ENCODE results near the gene KIF5A. TPM values are rescaled to one million over a fixed set of nuclear protein-coding genes. Genes with fewer than 3 reads are reported as not detected.

Gene KIF5A
- total RNA-seq, 1 donor from 2014 or later: 1.8 TPM

DNA sequence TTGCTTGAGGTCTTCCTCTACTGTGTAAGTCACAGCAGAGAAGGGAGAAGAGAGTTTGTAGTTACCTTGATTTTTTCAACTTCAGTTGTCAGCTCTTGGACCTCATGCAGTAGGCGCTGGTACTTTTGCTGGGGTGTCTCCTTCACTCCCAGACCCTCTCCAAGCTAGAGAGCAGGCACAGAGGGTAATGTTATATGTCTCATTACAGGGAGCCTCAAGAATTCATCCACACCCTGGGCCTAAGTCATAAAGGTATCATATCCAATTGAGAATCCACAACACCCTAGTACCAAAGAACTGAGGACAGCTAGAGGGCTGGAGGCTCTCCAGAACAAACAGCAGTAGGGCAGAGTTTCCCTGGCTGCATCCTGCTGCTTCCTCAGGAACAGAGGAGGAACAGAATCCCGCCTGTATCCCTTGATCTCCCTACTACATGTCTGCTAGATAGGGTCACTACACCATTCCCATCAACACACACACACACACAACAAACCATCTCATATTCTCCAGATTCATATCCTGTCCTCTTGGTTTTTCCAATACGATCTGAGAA is 14.8 kb upstream of the KIF5A start:
- H3K36me3 Mint-ChIP-seq (ENCODE audit: low read depth): peaks cover 48% of the 10 kb centered on the region
- H3K9me3 Mint-ChIP-seq: no peaks in the 10 kb centered on the region
- H3K4me3 Mint-ChIP-seq: no peak overlapping the region
- DNase-seq: no peak
- H3K27me3 Mint-ChIP-seq: no peaks in the 10 kb centered on the region
- H3K27ac Mint-ChIP-seq: no peak overlapping the region
- intact Hi-C loops (cut with micrococcal nuclease): no loop called here
- H3K4me1 Mint-ChIP-seq: peaks cover 2% of the 10 kb centered on the region

- Mint-ChIP-seq H3K27ac (no peak overlapping the region), H3K9me3 (no peaks in the 10 kb centered on the region), H3K4me3 (no peak overlapping the region), H3K36me3 (ENCODE audit: low read depth) (peaks cover 46% of the 10 kb centered on the region), H3K4me1 (peaks cover 2% of the 10 kb centered on the region), H3K27me3 (no peaks in the 10 kb centered on the region)
- intact Hi-C loops (cut with micrococcal nuclease): no loop called here
- no peak for DNase-seq
Measured at GRCh38 chr12:57535764-57536596, 13.9 kb upstream of the KIF5A start.

DNA sequence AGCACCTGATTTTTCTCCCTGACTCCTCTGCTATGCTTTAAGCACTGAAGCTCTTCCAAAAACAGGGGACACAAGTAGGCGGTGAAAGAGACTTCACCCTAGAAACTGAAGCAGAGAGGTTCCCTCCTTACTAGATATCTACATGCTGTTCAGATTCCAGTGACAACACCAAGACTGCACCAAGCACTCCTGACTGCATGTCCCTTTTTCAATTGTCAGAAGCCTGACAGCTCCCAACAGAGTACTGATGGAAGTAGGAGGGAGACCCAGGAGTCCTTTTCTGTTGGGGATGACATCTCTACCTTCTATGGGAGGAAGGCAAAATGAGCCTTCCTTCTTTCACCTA is 13.3 kb upstream of the KIF5A start:
- no peaks in the 10 kb centered on the region for H3K27me3 Mint-ChIP-seq
- no peaks in the 10 kb centered on the region for H3K9me3 Mint-ChIP-seq

DNA sequence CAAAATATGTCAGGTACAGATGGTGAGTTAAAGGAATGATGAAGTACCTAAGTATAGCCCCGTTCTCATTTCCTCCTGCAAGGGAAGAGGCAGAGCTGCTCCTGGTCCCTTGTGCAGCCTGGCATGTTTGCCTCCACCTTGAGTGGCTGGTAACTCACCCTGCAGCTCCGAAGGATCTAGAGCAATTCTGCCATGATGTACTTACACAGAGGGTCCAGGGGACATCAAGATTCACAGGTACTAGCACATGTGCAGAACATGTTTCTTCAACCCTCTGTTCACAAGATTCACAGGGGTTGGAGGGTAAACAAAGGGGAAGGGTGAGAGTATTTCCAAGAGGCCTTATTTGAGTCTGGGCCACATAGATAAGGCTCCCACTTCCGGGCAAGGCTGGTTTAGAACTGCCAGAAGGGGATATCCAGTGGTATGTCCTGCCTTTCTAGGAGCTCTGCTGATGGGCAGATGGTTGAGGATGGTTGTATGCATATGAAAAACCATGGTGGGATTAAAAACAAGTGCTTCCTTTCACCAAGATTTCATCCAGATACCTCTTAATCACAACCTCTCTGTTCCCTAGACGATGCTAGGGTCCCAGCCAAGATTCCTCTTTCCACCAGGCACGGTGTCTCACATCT is 10.6 kb upstream of the KIF5A start:
- peaks cover 30% of the 10 kb centered on the region for H3K36me3 Mint-ChIP-seq (ENCODE audit: low read depth)

More for the DNA sequence above, 13.3 kb upstream of the KIF5A start:
- Mint-ChIP-seq H3K36me3 (ENCODE audit: low read depth) (peaks cover 46% of the 10 kb centered on the region), H3K27ac (no peak overlapping the region), H3K4me3 (no peak overlapping the region), H3K4me1 (peaks cover 2% of the 10 kb centered on the region)
- intact Hi-C loops (cut with micrococcal nuclease): no loop called here
- no peak for DNase-seq

GRCh38 chr12:57541001-57541400 is 8.8 kb upstream of the KIF5A start:
- no peak overlapping the region for H3K4me3 Mint-ChIP-seq
- H3K36me3 Mint-ChIP-seq (ENCODE audit: low read depth): peaks cover 30% of the 10 kb centered on the region
- H3K27ac Mint-ChIP-seq: no peak overlapping the region
- intact Hi-C loops (cut with micrococcal nuclease): no loop called here
- H3K9me3 Mint-ChIP-seq: no peaks in the 10 kb centered on the region
- peaks cover 17% of the 10 kb centered on the region for H3K4me1 Mint-ChIP-seq
- no peaks in the 10 kb centered on the region for H3K27me3 Mint-ChIP-seq
- DNase-seq: no peak

More for the DNA sequence above, 10.6 kb upstream of the KIF5A start:
- DNase-seq: no peak
- Mint-ChIP-seq H3K9me3 (no peaks in the 10 kb centered on the region), H3K4me3 (no peak overlapping the region), H3K4me1 (peaks cover 6% of the 10 kb centered on the region), H3K27ac (peak overlapping the region; percentile 48), H3K27me3 (no peaks in the 10 kb centered on the region)
- intact Hi-C loops (cut with micrococcal nuclease): no loop called here

- intact Hi-C loops (cut with micrococcal nuclease): no loop called here
- H3K4me3 Mint-ChIP-seq: no peak overlapping the region
- H3K27me3 Mint-ChIP-seq: no peaks in the 10 kb centered on the region
- H3K9me3 Mint-ChIP-seq: no peaks in the 10 kb centered on the region
- DNase-seq: no peak
- no peak overlapping the region for H3K27ac Mint-ChIP-seq
- peaks cover 34% of the 10 kb centered on the region for H3K36me3 Mint-ChIP-seq (ENCODE audit: low read depth)
- peaks cover 21% of the 10 kb centered on the region for H3K4me1 Mint-ChIP-seq
Measured at GRCh38 chr12:57541717-57542116, 8.1 kb upstream of the KIF5A start.

DNA sequence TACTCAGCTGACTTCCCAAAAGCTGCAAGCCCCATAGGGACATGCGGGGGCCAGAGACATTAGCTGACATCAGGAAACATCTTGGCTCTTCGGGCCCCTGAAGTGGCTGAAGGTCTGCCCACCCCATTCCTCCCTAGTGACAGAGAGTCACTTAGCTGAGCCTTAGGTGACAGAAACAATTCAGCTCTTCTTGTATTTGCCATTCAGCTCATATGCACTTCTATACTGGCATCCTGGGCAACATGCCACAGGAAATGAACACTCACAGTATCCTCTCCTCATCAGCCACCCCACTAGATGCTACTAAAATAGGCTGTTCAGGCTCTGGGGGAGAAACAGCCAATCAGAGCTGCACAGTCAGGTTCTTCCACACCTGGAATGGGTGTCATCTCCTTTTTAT is 6.3 kb upstream of the KIF5A start:
- no peaks in the 10 kb centered on the region for H3K9me3 Mint-ChIP-seq
- DNase-seq: no peak
- intact Hi-C loops (cut with micrococcal nuclease): no loop called here
- H3K27me3 Mint-ChIP-seq: peaks cover 7% of the 10 kb centered on the region
- H3K27ac Mint-ChIP-seq: no peak overlapping the region
- H3K4me1 Mint-ChIP-seq: peaks cover 26% of the 10 kb centered on the region
- H3K4me3 Mint-ChIP-seq: no peak overlapping the region
- peaks cover 28% of the 10 kb centered on the region for H3K36me3 Mint-ChIP-seq (ENCODE audit: low read depth)

DNA sequence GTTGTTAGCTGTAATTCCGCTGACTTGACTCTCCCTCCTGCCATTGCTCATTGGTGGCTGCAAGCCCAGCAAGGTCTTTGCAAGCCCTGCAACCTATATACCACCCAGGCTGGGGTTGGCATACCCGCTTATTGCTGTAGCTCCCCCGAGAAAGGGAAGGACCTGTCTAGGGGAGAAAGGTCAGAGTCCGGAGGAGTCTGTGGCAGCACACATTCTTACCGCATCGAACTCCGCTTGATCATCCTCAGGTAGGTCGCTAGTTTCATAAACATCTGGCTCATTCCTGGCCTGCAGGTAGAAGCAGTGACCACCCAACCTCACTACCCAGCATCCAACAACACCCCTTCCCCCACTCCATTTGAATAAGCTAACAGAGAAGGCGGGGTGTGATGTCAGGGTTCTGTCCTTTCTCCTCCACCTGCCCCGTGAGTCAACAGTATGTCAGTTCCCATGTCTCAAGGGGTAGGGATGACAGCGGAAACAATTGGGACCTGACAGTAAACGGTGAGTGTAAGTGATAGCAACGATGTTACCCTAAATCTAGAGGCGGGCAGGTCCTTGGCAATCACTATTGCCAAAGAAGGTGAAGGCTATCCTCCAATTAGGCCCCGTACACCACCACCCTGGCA is 3.9 kb upstream of the KIF5A start:
- H3K27me3 Mint-ChIP-seq: peaks cover 18% of the 10 kb centered on the region
- H3K27ac Mint-ChIP-seq: peak overlapping the region; percentile 94
- H3K4me3 Mint-ChIP-seq: peak overlapping the region; percentile 96
- DNase-seq: no peak
- intact Hi-C loops (cut with micrococcal nuclease): loop anchor here (5.0 kb wide), 1 partner anchor 146 kb away; the partner anchor contains the start of gene OS9
- H3K4me1 Mint-ChIP-seq: peaks cover 42% of the 10 kb centered on the region
- H3K9me3 Mint-ChIP-seq: no peaks in the 10 kb centered on the region
- peaks cover 18% of the 10 kb centered on the region for H3K36me3 Mint-ChIP-seq (ENCODE audit: low read depth)

- peak within 1 kb of the TSS; percentile 94 for H3K27ac Mint-ChIP-seq
- intact Hi-C loops (cut with micrococcal nuclease): loop anchor here (1.0 to 5.0 kb wide), 3 partner anchors 26 to 146 kb away; partner anchors contain the start of genes DDIT3 and OS9
- peak; percentile 98 for DNase-seq
- peaks cover 42% of the 10 kb centered on the region for H3K4me1 Mint-ChIP-seq
- H3K4me3 Mint-ChIP-seq: peak within 1 kb of the TSS; percentile 96
- no peaks in the 10 kb centered on the region for H3K9me3 Mint-ChIP-seq
- peaks cover 21% of the 10 kb centered on the region for H3K27me3 Mint-ChIP-seq
- peaks cover 14% of the 10 kb centered on the region for H3K36me3 Mint-ChIP-seq (ENCODE audit: low read depth)
Measured at GRCh38 chr12:57546438-57547287, 3.2 kb upstream of the KIF5A start, which contains the start of gene DCTN2. Gene DCTN2, minus strand, starts transcription at chr12:57547192. Its CDS starts 129 bp downstream, at chr12:57547063.

DNA sequence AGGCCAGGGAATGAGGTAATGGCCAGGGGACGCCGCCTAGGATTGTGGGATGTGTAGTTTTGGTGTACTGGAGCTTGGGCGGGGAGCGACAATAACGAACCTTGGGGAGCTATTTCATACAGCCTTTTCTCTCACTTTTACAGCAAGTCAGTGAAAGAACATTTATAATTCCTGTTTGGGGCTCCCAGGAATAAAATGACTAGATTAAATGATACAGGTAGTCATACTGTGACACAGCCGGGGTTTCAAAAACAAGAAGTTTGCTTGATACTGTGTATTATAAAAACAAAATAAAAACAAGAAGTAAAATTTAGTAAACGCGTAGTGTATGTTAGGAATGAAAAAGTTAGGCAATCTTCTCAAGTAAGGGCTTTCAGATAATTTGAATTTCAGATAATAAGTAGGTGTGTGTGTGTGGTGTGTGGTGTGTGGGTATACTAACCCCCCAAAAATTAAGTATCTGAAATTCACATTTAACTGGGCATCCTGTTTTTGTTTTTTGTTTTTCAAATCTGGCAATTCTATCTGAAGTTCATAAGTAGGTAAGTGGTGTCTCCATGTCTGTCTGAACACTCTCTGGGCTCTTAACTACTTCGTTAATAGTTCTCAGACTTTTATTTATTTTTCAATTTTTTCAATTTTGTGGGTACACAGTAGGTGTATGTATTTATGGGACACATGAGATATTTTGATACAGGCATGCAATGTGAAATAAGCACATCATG is 2.4 kb upstream of the KIF5A start:
- intact Hi-C loops (cut with micrococcal nuclease): loop anchor here (1.0 to 5.0 kb wide), 3 partner anchors 27 to 145 kb away; partner anchors contain the start of genes DDIT3 and OS9
- H3K4me3 Mint-ChIP-seq: peak overlapping the region; percentile 96
- peaks cover 21% of the 10 kb centered on the region for H3K27me3 Mint-ChIP-seq

GRCh38 chr12:57548013-57548315 is 1.9 kb upstream of the KIF5A start:
- Mint-ChIP-seq H3K4me1 (peaks cover 44% of the 10 kb centered on the region), H3K36me3 (ENCODE audit: low read depth) (peaks cover 12% of the 10 kb centered on the region), H3K27me3 (peaks cover 21% of the 10 kb centered on the region), H3K27ac (no peak overlapping the region), H3K9me3 (no peaks in the 10 kb centered on the region), H3K4me3 (no peak overlapping the region)
- DNase-seq: no peak
- intact Hi-C loops (cut with micrococcal nuclease): loop anchor here (5.0 kb wide), 1 partner anchor 144 kb away; the partner anchor contains the start of gene OS9

More for the DNA sequence above, 2.4 kb upstream of the KIF5A start:
- Mint-ChIP-seq H3K4me1 (peaks cover 42% of the 10 kb centered on the region), H3K27ac (peak overlapping the region; percentile 94), H3K36me3 (ENCODE audit: low read depth) (peaks cover 14% of the 10 kb centered on the region), H3K9me3 (no peaks in the 10 kb centered on the region)
- no peak for DNase-seq

GRCh38 chr12:57548488-57548887 is 1.4 kb upstream of the KIF5A start:
- no peak overlapping the region for H3K4me3 Mint-ChIP-seq
- peaks cover 12% of the 10 kb centered on the region for H3K36me3 Mint-ChIP-seq (ENCODE audit: low read depth)
- DNase-seq: no peak
- intact Hi-C loops (cut with micrococcal nuclease): loop anchor here (5.0 kb wide), 1 partner anchor 144 kb away; the partner anchor contains the start of gene OS9
- H3K27ac Mint-ChIP-seq: no peak overlapping the region
- peaks cover 21% of the 10 kb centered on the region for H3K27me3 Mint-ChIP-seq
- H3K9me3 Mint-ChIP-seq: no peaks in the 10 kb centered on the region
- H3K4me1 Mint-ChIP-seq: peaks cover 44% of the 10 kb centered on the region

All from activated CD4-positive, alpha-beta T cell treated with anti-CD3 and anti-CD28 coated beads, Interleukin-2, amount 10 ng/mL, durations not matched to agents 24 days and 14 days (primary cell).